SU-DHL-6 (cell line): ENCODE measurements around the gene QPRT.
"Not testable (repeated sequence)": the region's sequence is repeated elsewhere in the genome, so short reads cannot be mapped to it uniquely, and the experiment has no call there.

Source experiments
- EZH2phosphoT487 ChIP-seq: fragments of 200-600 bp; sonication (generic), shearing (Covaris generic); conservative IDR thresholded peaks from 2 replicates; pipeline ENCODE4 v1.6.1; 2018; ENCODE audit warnings: mild to moderate bottlenecking, antibody characterized with exemption, low read length, moderate library complexity, mixed read lengths
- TF ChIP-seq, protein P1 (sequence below): fragments of 200-600 bp; sonication (generic); IDR thresholded peaks from one replicate; pipeline ENCODE4 v1.5.1; 2017; ENCODE audit warnings: antibody characterized with exemption, mild to moderate bottlenecking, low read length, moderate library complexity; ENCODE audit not compliant: insufficient read depth, poor library complexity, severe bottlenecking

DNA sequence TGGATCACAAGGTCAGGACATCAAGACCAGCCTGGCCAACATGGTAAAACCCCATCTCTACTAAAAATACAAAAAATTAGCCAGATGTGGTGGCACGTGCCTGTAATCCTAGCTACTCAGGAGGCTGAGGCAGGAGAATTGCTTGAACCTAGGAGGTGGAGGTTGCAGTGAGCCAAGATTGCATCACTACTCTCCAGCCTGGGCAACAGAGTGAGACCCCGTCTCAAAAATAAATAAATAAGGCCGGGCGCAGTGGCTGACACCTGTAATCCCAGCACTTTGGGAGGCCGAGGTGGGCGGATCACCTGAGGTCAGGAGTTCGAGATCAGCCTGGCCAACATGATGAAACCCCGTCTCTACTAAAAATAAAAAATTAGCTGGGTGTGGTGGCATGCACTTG is 40.2 kb upstream of the QPRT start:
- TF ChIP-seq, protein P1, sequence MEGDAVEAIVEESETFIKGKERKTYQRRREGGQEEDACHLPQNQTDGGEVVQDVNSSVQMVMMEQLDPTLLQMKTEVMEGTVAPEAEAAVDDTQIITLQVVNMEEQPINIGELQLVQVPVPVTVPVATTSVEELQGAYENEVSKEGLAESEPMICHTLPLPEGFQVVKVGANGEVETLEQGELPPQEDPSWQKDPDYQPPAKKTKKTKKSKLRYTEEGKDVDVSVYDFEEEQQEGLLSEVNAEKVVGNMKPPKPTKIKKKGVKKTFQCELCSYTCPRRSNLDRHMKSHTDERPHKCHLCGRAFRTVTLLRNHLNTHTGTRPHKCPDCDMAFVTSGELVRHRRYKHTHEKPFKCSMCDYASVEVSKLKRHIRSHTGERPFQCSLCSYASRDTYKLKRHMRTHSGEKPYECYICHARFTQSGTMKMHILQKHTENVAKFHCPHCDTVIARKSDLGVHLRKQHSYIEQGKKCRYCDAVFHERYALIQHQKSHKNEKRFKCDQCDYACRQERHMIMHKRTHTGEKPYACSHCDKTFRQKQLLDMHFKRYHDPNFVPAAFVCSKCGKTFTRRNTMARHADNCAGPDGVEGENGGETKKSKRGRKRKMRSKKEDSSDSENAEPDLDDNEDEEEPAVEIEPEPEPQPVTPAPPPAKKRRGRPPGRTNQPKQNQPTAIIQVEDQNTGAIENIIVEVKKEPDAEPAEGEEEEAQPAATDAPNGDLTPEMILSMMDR, result not testable (repeated sequence)
- not testable (repeated sequence) for TF ChIP-seq EZH2phosphoT487
